Measurements from ENCODE around the gene SORT1.

- TF ChIP-seq POLR2A (IDR thresholded peaks at IDR 0.05) (no peak), CTCF (IDR thresholded peaks at IDR 0.05) (no peak)
Measured at GRCh38 chr1:109271458-109271857, 126.3 kb downstream of the SORT1 start.
